SK-N-MC (cell line): ENCODE measurements around the gene RNU1-1.
"Not testable (repeated sequence)": the region's sequence is repeated elsewhere in the genome, so short reads cannot be mapped to it uniquely, and the experiment has no call there.

Source experiments
- DNase-seq: peaks from one replicate; pipeline ENCODE4 v3.0.0-alpha.2; 2011; ENCODE audit warnings: low read depth, low spot score
- H3K27ac ChIP-seq: fragments of 200-600 bp; sonication (generic); 2 replicates; pipeline ENCODE4 v1.5.1; 2016; ENCODE audit warnings: mixed run types
- H3K36me3 ChIP-seq: fragments of 200-600 bp; sonication (generic); 2 replicates; pipeline ENCODE4 v1.6.1; 2017; ENCODE audit warnings: antibody characterized with exemption, low read length, mixed read lengths; ENCODE audit not compliant: insufficient read depth
- H3K4me3 ChIP-seq: fragments of 200-600 bp; sonication (generic); 2 replicates; pipeline ENCODE4 v1.5.1; 2016
- H3K9ac ChIP-seq: fragments of 200-600 bp; sonication (generic); 2 replicates; pipeline ENCODE4 v1.8.0; 2017; ENCODE audit warnings: mixed run types, mixed read lengths; ENCODE audit not compliant: insufficient read length
- H3K9me3 ChIP-seq: fragments of 200-600 bp; sonication (generic); 2 replicates; pipeline ENCODE4 v1.6.1; 2017; ENCODE audit warnings: low read depth, mild to moderate bottlenecking, antibody characterized with exemption, low read length, moderate library complexity, mixed read lengths
- EZH2 ChIP-seq: fragments of 200-600 bp; sonication (generic); IDR thresholded peaks from one replicate; pipeline ENCODE4 v1.6.1; 2017; ENCODE audit warnings: antibody characterized with exemption
- FOXP2 ChIP-seq: optimal IDR thresholded peaks from 2 replicates; pipeline ENCODE3; 2011; ENCODE audit warnings: mild to moderate bottlenecking, moderate library complexity; ENCODE audit not compliant: insufficient read depth; ENCODE audit errors: extremely low read length, control extremely low read depth
- POLR2AphosphoS5 ChIP-seq: IDR thresholded peaks from 2 replicates; pipeline ENCODE4 v1.6.1; 2012; ENCODE audit warnings: mild to moderate bottlenecking, low read depth, low read length, borderline replicate concordance

The RNU1-1 gene

DNA sequence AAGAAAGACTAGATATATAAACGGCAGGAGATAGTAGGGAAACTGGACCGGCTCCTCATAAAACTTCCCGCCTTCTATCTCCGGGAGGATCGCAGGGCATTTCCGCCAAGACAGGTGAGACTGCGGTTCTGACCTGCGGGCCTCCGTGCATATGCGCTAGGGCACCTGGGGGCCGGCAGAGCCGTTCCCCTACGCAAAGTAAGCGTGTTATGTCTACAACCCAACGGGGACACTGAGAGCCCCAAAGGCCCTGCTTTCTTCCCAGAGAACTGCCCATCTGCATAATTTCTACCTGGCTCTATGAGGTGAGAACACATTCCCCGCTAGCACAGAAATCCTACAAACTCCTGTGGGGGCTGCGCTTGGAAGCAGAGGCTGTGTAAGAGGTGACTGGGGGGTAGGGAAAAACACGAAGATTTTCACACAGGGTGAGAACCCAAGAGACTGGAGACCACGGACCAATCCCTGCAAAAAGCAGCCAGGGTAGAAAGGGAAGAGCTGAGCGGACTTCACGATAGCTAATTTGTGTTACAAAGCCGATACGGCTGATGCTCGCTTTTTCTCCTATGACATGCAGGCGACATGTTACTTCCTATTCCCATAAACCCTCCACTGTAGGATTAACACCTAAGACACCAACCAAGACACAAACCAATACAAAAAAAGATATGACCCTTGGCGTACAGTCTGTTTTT is 526 bp downstream of the RNU1-1 start:
- H3K4me3 ChIP-seq, H3K27ac ChIP-seq, H3K9me3 ChIP-seq, H3K36me3 ChIP-seq, H3K9ac ChIP-seq: not testable (repeated sequence)
- DNase-seq, result peak; percentile 90
- peak; percentile 87 for TF ChIP-seq POLR2AphosphoS5

DNA sequence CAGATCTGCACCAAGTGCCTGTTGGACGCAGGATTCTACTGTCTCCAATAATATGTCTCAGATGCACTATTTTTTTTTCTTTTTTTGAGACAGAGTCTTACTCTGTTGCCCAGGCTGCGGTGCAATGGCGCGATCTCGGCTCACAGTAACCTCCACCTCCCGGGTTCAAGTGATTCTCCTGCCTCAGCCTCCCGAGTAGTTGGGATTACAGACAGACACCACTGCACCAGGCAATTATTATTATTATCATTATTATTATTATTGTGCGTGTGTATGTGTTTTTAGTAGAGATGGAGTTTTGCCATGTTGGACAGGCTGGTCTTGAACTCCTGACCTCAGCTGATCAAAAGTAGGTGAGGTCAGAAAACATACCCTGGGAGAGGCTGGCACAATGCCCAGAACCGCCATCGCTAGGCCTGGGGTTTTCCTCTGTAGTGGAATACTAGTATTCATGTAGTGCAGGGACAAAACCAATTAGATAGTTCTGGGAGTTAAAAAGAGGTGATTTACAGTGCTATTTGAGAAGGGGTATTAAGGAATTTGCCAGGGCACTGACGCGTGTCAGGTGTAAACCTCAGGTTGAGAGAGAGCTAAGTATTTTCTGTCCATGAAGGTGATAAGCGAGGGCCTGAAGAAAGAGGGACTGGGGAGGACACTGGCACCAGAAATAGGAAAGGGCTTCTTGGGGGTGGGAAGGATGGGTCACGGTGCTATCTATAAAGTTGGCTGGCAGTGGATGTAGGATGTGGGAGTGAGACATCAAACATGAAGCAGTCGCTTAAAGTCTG is 1.3 kb downstream of the RNU1-1 start:
- DNase-seq, H3K27ac ChIP-seq, H3K36me3 ChIP-seq, H3K9me3 ChIP-seq, H3K9ac ChIP-seq, H3K4me3 ChIP-seq: not testable (repeated sequence)

DNA sequence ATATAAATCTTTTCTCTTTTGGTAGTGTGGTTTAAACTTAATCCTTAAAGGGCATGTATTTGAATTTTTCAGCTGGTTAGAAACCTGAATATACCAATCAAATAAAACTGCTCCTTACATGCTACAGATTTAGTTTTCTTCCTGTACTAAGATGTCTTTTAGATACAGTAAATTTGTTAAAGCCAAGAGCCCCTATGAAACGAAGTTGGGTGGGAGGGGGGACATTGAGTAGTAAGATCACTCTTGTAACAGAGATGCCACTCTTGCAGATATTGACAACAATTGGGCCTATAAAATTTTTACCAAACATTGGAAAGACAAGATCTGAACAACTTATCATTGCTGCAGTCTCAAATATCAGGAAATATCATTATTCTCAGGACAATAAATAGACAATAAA is 2.2 kb downstream of the RNU1-1 start:
- not testable (repeated sequence) for H3K27ac ChIP-seq, H3K4me3 ChIP-seq, H3K9me3 ChIP-seq, H3K9ac ChIP-seq, DNase-seq, H3K36me3 ChIP-seq

DNA sequence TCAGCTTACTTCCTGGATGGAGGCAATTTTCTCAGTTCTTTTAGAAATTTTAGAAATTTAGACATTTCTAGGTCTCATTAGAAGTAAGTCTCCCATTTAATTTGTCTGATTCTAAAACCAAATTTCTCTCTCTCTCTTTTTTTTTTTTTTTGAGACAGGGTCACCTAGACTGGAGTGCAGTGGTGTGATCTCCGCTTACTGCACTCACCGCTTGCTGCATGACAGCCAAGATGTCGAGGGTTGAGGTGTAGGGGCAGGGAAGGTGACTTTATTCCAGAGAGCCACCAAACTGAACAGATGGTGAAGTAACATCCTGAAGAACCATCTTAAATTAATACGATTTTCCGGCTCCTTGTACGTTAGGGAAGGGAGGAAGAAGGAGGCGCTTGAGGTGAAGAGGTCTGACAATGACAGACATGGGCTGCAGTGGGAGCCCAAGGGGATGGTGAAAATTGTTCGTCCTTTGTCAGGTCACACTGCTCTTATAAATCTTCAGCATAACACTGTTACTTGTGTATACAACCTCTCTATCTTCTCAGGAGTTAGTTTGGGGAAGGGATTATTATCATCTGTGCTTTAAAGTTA is 5.1 kb downstream of the RNU1-1 start:
- H3K9ac ChIP-seq, H3K4me3 ChIP-seq, H3K36me3 ChIP-seq, H3K9me3 ChIP-seq, H3K27ac ChIP-seq, DNase-seq: not testable (repeated sequence)

DNA sequence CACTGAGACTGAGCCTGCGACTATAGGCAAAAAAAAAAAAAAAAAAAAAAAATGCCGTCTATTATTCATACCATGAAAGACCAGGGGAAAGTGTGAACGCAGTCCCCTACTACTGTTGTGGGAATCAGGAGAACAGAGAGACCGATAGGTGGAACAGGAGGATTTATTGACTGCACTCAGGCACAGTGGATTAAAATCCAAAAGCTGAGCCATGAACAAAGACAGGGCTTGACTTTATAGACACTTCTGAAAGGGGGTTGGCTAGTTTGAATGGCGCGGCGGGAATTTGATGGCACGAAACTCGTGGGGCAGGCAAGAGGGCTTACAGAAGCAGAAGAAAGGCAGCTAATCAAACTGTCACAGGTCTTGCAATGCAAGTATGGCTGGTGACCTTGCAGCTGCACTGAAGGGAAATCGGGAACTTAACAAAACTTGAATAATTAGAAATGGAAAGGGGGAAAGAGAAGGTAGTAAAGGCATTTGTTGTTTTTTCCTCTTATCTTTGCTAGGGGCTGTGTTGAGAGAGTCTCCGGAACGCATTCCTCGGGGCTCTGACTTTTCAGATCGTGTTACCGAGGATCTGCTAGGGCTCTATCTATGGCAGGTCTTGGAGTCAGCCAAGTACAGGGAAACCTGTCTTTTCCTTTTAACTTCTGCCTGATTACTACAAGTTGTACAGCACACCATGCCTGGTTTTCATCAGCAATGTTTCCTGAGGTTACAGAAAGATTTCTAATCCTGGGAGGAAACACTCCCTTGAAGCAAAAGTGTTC is 7.5 kb downstream of the RNU1-1 start:
- not testable (repeated sequence) for DNase-seq, H3K36me3 ChIP-seq, H3K9me3 ChIP-seq, H3K4me3 ChIP-seq, H3K27ac ChIP-seq, H3K9ac ChIP-seq

DNA sequence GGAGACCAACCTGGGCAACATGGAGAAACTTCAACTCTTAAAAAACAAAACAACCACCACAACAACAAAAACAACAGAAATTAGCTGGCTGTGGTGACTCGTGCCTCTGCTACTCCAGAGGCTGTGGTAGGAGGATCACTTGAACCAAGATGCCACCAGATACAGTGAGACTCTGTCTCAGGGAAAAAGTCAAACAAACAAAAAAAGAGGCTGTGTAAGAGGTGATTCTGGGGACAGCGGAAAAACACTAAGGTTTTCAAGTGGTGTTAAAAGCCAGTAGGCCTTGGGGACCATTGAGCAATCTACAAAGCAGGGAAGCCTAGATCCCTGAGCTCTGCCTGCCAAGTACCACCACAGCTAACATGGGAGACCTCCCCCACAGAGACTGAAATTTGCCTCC is 8.2 kb downstream of the RNU1-1 start:
- H3K9me3 ChIP-seq, H3K9ac ChIP-seq, DNase-seq, H3K27ac ChIP-seq, H3K4me3 ChIP-seq, H3K36me3 ChIP-seq: not testable (repeated sequence)

DNA sequence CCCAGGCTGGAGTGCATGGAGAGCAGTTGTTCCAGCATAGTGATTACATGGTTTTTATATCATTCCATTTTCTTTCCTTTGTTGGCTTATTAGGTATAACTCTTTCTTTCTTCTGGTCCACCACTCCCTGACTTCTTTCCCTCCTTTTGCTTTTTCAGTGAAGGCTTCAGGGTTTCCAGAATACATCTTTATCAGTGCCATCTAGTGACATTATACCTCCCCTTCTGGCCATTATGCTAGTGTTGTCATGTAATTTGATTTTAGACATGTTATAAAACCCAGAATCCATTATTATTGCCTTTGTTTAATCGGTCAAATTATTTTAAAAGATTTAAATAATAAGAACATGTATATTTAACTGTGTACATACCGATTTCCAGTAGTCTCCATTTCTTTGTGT is 10.6 kb downstream of the RNU1-1 start:
- Histone ChIP-seq H3K9me3 (no peaks in the 10 kb centered on the region), H3K4me3 (no peak overlapping the region), H3K27ac (no peak overlapping the region), H3K9ac (no peak overlapping the region), H3K36me3 (no peaks in the 10 kb centered on the region)
- DNase-seq, result no peak
- no peak for TF ChIP-seq EZH2
- no peak for TF ChIP-seq POLR2AphosphoS5
- TF ChIP-seq FOXP2, result no peak

DNA sequence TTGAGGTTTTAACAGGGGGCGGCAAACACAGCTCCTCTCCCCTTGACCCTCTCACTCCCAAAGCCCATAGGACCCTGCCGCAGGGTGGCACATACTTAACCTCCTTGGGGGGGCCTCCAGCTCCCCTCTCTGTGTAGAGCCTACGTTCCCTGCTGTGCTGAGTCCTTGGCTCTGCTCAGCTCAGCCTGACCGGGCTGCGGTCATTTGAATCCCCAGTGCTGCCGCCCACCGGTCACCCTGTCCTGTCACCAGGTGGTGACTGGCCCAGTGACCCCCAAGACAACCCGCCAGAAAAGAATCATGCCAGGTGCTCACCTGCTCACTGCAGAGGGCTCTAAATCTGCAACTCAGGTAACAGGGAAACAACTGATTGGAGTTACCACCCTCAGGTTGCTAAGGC is 12.6 kb downstream of the RNU1-1 start:
- not testable (repeated sequence) for H3K27ac ChIP-seq, H3K36me3 ChIP-seq, DNase-seq, H3K9me3 ChIP-seq, H3K9ac ChIP-seq, H3K4me3 ChIP-seq

DNA sequence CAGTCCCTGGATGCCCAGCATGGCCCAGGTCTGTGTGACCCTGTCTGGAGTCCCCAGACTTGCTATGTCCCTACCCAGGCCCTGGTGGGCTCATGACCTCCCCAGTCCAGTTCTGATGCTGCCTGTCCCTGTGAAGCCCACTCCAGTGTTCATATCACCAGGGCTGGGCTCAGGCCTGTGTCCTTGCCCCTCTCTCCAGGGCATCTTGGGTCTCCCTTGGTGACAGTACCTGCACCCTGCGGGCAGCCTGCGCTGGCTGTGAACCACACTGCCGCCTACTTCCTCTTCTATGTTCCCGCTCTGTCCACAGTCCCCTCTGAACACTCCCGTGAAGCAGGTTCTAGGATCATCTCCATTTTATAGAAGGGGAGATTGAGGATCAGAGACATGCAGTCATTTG is 13.1 kb downstream of the RNU1-1 start:
- H3K4me3 ChIP-seq, H3K9ac ChIP-seq: not testable (repeated sequence)

DNA sequence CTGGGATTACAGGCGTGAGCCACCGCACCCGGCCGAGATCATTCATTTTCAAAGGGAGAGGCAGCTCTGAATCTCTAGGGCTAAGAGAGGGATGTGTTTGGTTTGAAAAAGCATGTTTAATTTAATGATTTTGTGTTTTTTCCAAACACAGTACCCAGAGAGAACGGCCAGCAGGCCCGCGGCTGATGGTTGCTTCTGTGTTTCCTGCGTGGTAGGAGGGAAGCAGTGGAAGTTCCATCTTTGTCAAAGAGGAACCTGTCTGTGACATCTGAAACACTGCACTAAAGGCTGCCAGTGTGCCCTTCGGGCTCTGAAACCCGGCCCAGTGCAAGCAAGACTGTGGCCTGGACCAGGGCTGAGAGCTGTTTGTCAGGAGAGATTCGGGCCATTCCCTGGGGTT is 13.6 kb downstream of the RNU1-1 start:
- H3K9ac ChIP-seq, H3K36me3 ChIP-seq, DNase-seq, H3K9me3 ChIP-seq, H3K4me3 ChIP-seq, H3K27ac ChIP-seq: not testable (repeated sequence)

More for the DNA sequence above, 13.1 kb downstream of the RNU1-1 start:
- not testable (repeated sequence) for H3K27ac ChIP-seq, H3K36me3 ChIP-seq, DNase-seq, H3K9me3 ChIP-seq
